Mesenchymal stem cell (in vitro differentiated cells and primary cell): Measurements from ENCODE around the gene OR2A42.
"Not testable (repeated sequence)": the region's sequence is repeated elsewhere in the genome, so short reads cannot be mapped to it uniquely, and the experiment has no call there.

Experiments used
- DNase-seq: peaks from one replicate; pipeline ENCODE4 v3.0.0-alpha.2; 2013
- H2AFZ ChIP-seq: one replicate; pipeline ENCODE4 v1.6.1; 2013; ENCODE audit warnings: low read depth, mild to moderate bottlenecking, control low read depth, inconsistent platforms, low read length, moderate library complexity
- H2AK5ac ChIP-seq: 2 replicates; pipeline ENCODE4 v1.6.1; 2013; ENCODE audit warnings: low read length, moderate library complexity, mild to moderate bottlenecking, inconsistent platforms; ENCODE audit not compliant: severe bottlenecking
- H2BK120ac ChIP-seq: one replicate; pipeline ENCODE4 v1.6.1; 2013; ENCODE audit warnings: low read depth, mild to moderate bottlenecking, inconsistent platforms, low read length, moderate library complexity
- H2BK12ac ChIP-seq, 2 experiments: one replicate each; pipeline ENCODE4 v1.6.1; 2013; ENCODE audit warnings: inconsistent platforms in 2 of 2, low read length in 2 of 2, mild to moderate bottlenecking in 2 of 2, moderate library complexity in 2 of 2, control low read depth in 1 of 2
- H2BK15ac ChIP-seq: one replicate; pipeline ENCODE4 v1.6.1; 2013; ENCODE audit warnings: mild to moderate bottlenecking, low read depth, inconsistent platforms; ENCODE audit not compliant: poor library complexity, severe bottlenecking
- H2BK5ac ChIP-seq: 2 replicates; pipeline ENCODE4 v1.6.1; 2013; ENCODE audit warnings: low read depth, mild to moderate bottlenecking, low read length, control low read depth, inconsistent platforms; ENCODE audit not compliant: poor library complexity, severe bottlenecking
- H3K14ac ChIP-seq, 2 experiments: one replicate each; pipeline ENCODE4 v1.6.1; 2013; ENCODE audit warnings: inconsistent platforms in 2 of 2, low read length in 2 of 2, control low read depth in 1 of 2, mild to moderate bottlenecking in 1 of 2, moderate library complexity in 1 of 2
- H3K18ac ChIP-seq, 2 experiments: one replicate each; pipeline ENCODE4 v1.6.1; 2013; ENCODE audit warnings: inconsistent platforms in 2 of 2, low read length in 2 of 2, control low read depth in 1 of 2, low read depth in 1 of 2, mild to moderate bottlenecking in 1 of 2
- H3K23ac ChIP-seq, 2 experiments: one replicate each; pipeline ENCODE4 v1.6.1; 2013; ENCODE audit warnings: inconsistent platforms in 2 of 2, low read length in 2 of 2, mild to moderate bottlenecking in 2 of 2, moderate library complexity in 2 of 2, control low read depth in 1 of 2
- H3K27ac ChIP-seq: 2 replicates; pipeline ENCODE4 v1.5.1; 2013; ENCODE audit warnings: mild to moderate bottlenecking, moderate library complexity, low read length, control low read depth, inconsistent platforms; ENCODE audit not compliant: poor library complexity, severe bottlenecking
- H3K27me3 ChIP-seq, 2 experiments: 2 replicates each; pipeline versions ENCODE4 v1.6.1 to v1.7.0; 2013; ENCODE audit warnings: low read length in 2 of 2, mild to moderate bottlenecking in 2 of 2, moderate library complexity in 2 of 2, control low read depth in 1 of 2, inconsistent platforms in 1 of 2; ENCODE audit not compliant: control insufficient read depth in 1 of 2, insufficient read depth in 1 of 2
- H3K36me3 ChIP-seq, 2 experiments: 2 replicates each; pipeline versions ENCODE4 v1.6.1 to v1.7.0; 2013; ENCODE audit warnings: low read length in 2 of 2, control low read depth in 1 of 2, inconsistent platforms in 1 of 2, low read depth in 1 of 2, mild to moderate bottlenecking in 1 of 2; ENCODE audit not compliant: insufficient read depth in 2 of 2, control insufficient read depth in 1 of 2
- H3K4ac ChIP-seq, 2 experiments: one replicate each; pipeline ENCODE4 v1.6.1; 2013; ENCODE audit warnings: inconsistent platforms in 2 of 2, low read length in 2 of 2, mild to moderate bottlenecking in 2 of 2, moderate library complexity in 2 of 2, control low read depth in 1 of 2, low read depth in 1 of 2
- H3K4me1 ChIP-seq: 2 replicates; pipeline ENCODE4 v1.6.1; 2013; ENCODE audit warnings: low read depth, low read length, control low read depth; ENCODE audit not compliant: control insufficient read depth, insufficient read depth
- H3K4me2 ChIP-seq: 2 replicates; pipeline ENCODE4 v1.6.1; 2013; ENCODE audit warnings: low read length, mild to moderate bottlenecking, inconsistent platforms; ENCODE audit not compliant: poor library complexity, severe bottlenecking
- H3K4me3 ChIP-seq, 2 experiments: 2 replicates each; pipeline versions ENCODE4 v1.5.1 to v1.7.0; 2013; ENCODE audit warnings: low read length in 2 of 2, mild to moderate bottlenecking in 2 of 2, control low read depth in 1 of 2, low read depth in 1 of 2; ENCODE audit not compliant: insufficient read depth in 1 of 2
- H3K79me1 ChIP-seq: replicated peaks from 2 replicates; pipeline ENCODE4 v1.6.1; 2013; ENCODE audit warnings: mild to moderate bottlenecking, control low read depth, low read length, inconsistent platforms; ENCODE audit not compliant: poor library complexity, severe bottlenecking
- H3K9ac ChIP-seq: 2 replicates; pipeline ENCODE4 v1.7.0; 2013; ENCODE audit warnings: mild to moderate bottlenecking, low read length, moderate library complexity
- H3K9me3 ChIP-seq: 2 replicates; pipeline ENCODE4 v1.7.0; 2013; ENCODE audit warnings: mild to moderate bottlenecking, low read length; ENCODE audit not compliant: control insufficient read depth
- H4K8ac ChIP-seq: one replicate; pipeline ENCODE4 v1.6.1; 2013; ENCODE audit warnings: inconsistent platforms, mild to moderate bottlenecking, low read length, moderate library complexity
- H4K91ac ChIP-seq: one replicate; pipeline ENCODE4 v1.6.1; 2013; ENCODE audit warnings: mild to moderate bottlenecking, low read length, inconsistent platforms
- WGBS: methylation state at CpG from one replicate; pipeline ENCODE4 v1.1.7; 2013; ENCODE audit warnings: mixed read lengths; 5-methylcytosine and 5-hydroxymethylcytosine counted together

The OR2A42 gene

GRCh38 chr7:144203086-144203485 lies 36.3 kb downstream of the OR2A42 start:
- H4K91ac ChIP-seq, H3K9ac ChIP-seq, H3K36me3 ChIP-seq, H3K18ac ChIP-seq, H2BK5ac ChIP-seq, DNase-seq, H3K23ac ChIP-seq, H2BK12ac ChIP-seq, H4K8ac ChIP-seq, H3K4me2 ChIP-seq, H3K4ac ChIP-seq, H3K79me1 ChIP-seq, H2BK15ac ChIP-seq, H2AK5ac ChIP-seq, H2AFZ ChIP-seq, H3K27me3 ChIP-seq, H3K27ac ChIP-seq, H3K9me3 ChIP-seq, H3K4me1 ChIP-seq, H3K14ac ChIP-seq, H2BK120ac ChIP-seq, H3K4me3 ChIP-seq: not testable (repeated sequence)
- WGBS, result no CpG with 5 or more reads among the region's 3 CpGs

DNA sequence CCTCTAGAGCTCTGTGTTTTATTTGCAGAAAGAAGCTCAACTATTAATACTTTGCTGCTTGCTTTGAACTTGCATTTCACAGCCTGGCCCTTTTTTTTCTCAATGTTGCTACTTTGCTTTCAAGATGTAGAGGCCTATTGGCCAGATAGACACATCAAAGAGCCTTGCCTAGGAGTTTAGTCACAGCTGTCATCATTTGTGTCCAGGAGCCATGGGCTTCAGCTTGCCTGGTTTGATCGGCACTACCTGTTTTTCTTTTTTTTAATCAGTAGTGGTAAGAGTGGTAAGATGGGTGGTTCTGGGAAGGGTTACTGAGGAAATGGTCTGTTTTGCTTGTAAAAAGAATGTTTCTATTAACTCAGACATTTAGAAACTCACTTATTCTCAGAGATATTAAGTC lies 37.4 kb downstream of the OR2A42 start:
- not testable (repeated sequence) for H3K9ac ChIP-seq, H2BK12ac ChIP-seq, H3K4ac ChIP-seq, H3K18ac ChIP-seq, H3K4me1 ChIP-seq, H3K36me3 ChIP-seq, H3K14ac ChIP-seq, H2AK5ac ChIP-seq, DNase-seq, H4K91ac ChIP-seq, H3K79me1 ChIP-seq, H3K9me3 ChIP-seq, H3K23ac ChIP-seq, H2BK5ac ChIP-seq, H3K27me3 ChIP-seq, H2BK120ac ChIP-seq, H3K4me3 ChIP-seq, H3K4me2 ChIP-seq, H2BK15ac ChIP-seq, H2AFZ ChIP-seq, H3K27ac ChIP-seq, H4K8ac ChIP-seq
- no CpG with 5 or more reads among the region's 1 CpG for WGBS

- H3K79me1 ChIP-seq, H2BK120ac ChIP-seq, H3K9ac ChIP-seq, H2AK5ac ChIP-seq, H2AFZ ChIP-seq, H2BK5ac ChIP-seq, H3K4me3 ChIP-seq, H3K4ac ChIP-seq, H3K4me1 ChIP-seq, DNase-seq, H4K8ac ChIP-seq, H3K27ac ChIP-seq, H3K9me3 ChIP-seq, H3K27me3 ChIP-seq, H2BK15ac ChIP-seq, H2BK12ac ChIP-seq, H3K18ac ChIP-seq, H3K4me2 ChIP-seq, H3K23ac ChIP-seq, H3K36me3 ChIP-seq, H3K14ac ChIP-seq, H4K91ac ChIP-seq: not testable (repeated sequence)
- WGBS, result no CpG with 5 or more reads among the region's 4 CpGs
Measured at GRCh38 chr7:144198934-144199333, 40.5 kb downstream of the OR2A42 start.

GRCh38 chr7:144195212-144195872 lies 44.1 kb downstream of the OR2A42 start, which contains the start of gene ARHGEF35:
TSS of gene ARHGEF35 (minus strand) at chr7:144195833. CDS start at chr7:144188383, 7,450 bp downstream.
- not testable (repeated sequence) for H3K27me3 ChIP-seq
- WGBS, result no CpG with 5 or more reads among the region's 51 CpGs

More at GRCh38 chr7:144195212-144195872, 44.1 kb downstream of the OR2A42 start, which contains the start of gene ARHGEF35:
- H3K36me3 ChIP-seq, H2BK12ac ChIP-seq, DNase-seq, H3K4me2 ChIP-seq, H3K79me1 ChIP-seq, H3K14ac ChIP-seq, H2BK15ac ChIP-seq, H4K91ac ChIP-seq, H2BK120ac ChIP-seq, H3K9me3 ChIP-seq, H2BK5ac ChIP-seq, H3K23ac ChIP-seq, H3K27ac ChIP-seq, H3K9ac ChIP-seq, H2AFZ ChIP-seq, H3K18ac ChIP-seq, H4K8ac ChIP-seq, H2AK5ac ChIP-seq, H3K4ac ChIP-seq, H3K4me1 ChIP-seq, H3K4me3 ChIP-seq: not testable (repeated sequence)
